Activated T-cell treated with anti-CD3 and anti-CD28 coated beads, Interleukin-2, amount 50 U/mL, for 72 hours (primary cell): ENCODE data around the gene ITGB6. TPM values are rescaled to one million over a fixed set of nuclear protein-coding genes. Genes with fewer than 3 reads are reported as not detected.

Experiments
- ATAC-seq, 2 donors: fragments of 150-1000 bp; cut with Tn5 transposase; replicated peaks in 1 of 2; 2 replicates each; pipeline ENCODE4 v1.10.0; 2021; ENCODE audit warnings: moderate library complexity in 2 of 2, mild to moderate bottlenecking in 1 of 2
- DNase-seq, 2 donors: peaks; one replicate each; pipeline ENCODE4 v3.0.0; 2021 to 2022; ENCODE audit warnings: mixed read lengths in 1 of 2
- H3K27ac Mint-ChIP-seq: one replicate; pipeline ENCODE4 v1.8.0; 2022; ENCODE audit warnings: mild to moderate bottlenecking, moderate library complexity, mixed read lengths
- H3K27me3 Mint-ChIP-seq: one replicate; pipeline ENCODE4 v1.8.0; 2022; ENCODE audit warnings: low read depth, mixed read lengths
- H3K36me3 Mint-ChIP-seq, 2 donors: one replicate each; pipeline ENCODE4 v1.8.0; 2022; ENCODE audit warnings: mixed read lengths in 2 of 2, mild to moderate bottlenecking in 1 of 2; ENCODE audit not compliant: insufficient read depth in 2 of 2
- H3K4me1 Mint-ChIP-seq: one replicate; pipeline ENCODE4 v1.8.0; 2022; ENCODE audit warnings: low read depth, mixed read lengths
- H3K4me3 Mint-ChIP-seq, 2 donors: one replicate each; pipeline ENCODE4 v1.8.0; 2022; ENCODE audit warnings: mild to moderate bottlenecking in 2 of 2, mixed read lengths in 2 of 2, moderate library complexity in 2 of 2
- H3K9me3 Mint-ChIP-seq, 2 donors: one replicate each; pipeline ENCODE4 v1.8.0; 2022; ENCODE audit warnings: mixed read lengths in 2 of 2
- total RNA-seq, 2 donors: library from RNA; stranded (reverse); gene quantifications; one replicate each; pipeline ENCODE4 v1.2.3, GENCODE V29; 2022

The ITGB6 gene
- total RNA-seq, 2 donors from 2014 or later, result not detected

- no peak overlapping the region for H3K4me3 Mint-ChIP-seq
Observed at GRCh38 chr2:160053946-160054345, 146.1 kb downstream of the ITGB6 start.

GRCh38 chr2:160052531-160052930 is 147.5 kb downstream of the ITGB6 start:
- Mint-ChIP-seq H3K27me3 (peaks cover 36% of the 10 kb centered on the region), H3K4me1 (no peaks in the 10 kb centered on the region), H3K4me3 (peak overlapping the region in 1 of 2 donors; percentile 31), H3K9me3 (no peaks in the 10 kb centered on the region), H3K36me3 (no peaks in the 10 kb centered on the region), H3K27ac (peak overlapping the region; percentile 82)
- DNase-seq, result peak in 1 of 2 donors; percentile 5
- ATAC-seq, result peak; percentile 50 to 72

More at GRCh38 chr2:160053946-160054345, 146.1 kb downstream of the ITGB6 start:
- ATAC-seq (no peak), DNase-seq (no peak)
- H3K27ac Mint-ChIP-seq, result no peak overlapping the region
- no peaks in the 10 kb centered on the region for H3K4me1 Mint-ChIP-seq
- peaks cover 47% of the 10 kb centered on the region for H3K27me3 Mint-ChIP-seq
- H3K9me3 Mint-ChIP-seq, result no peaks in the 10 kb centered on the region
- H3K36me3 Mint-ChIP-seq, result no peaks in the 10 kb centered on the region

DNA sequence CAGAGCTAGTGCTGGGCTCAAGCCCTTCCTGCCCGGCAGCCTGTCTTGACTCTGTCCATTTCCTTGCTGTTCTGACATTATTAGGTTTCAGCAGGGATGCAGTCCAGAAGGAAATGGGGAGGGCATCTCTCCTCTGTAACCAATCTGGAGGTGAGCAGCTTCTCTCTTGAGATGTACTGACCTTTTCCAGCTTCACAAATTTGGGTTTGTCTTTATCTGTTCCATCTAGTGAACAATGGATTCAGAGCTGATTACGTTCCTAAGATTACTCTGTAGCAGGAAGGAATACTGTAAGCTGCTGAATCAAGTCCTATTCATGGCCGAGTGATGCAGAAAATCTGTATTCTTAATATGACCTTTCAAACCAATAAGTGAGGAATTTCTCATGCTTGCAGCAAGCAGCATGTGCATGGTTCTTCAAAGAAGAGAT is 148.7 kb downstream of the ITGB6 start:
- Mint-ChIP-seq H3K27me3 (peaks cover 33% of the 10 kb centered on the region), H3K27ac (no peak overlapping the region), H3K4me1 (no peaks in the 10 kb centered on the region), H3K4me3 (no peak overlapping the region), H3K9me3 (no peaks in the 10 kb centered on the region), H3K36me3 (no peaks in the 10 kb centered on the region)
- ATAC-seq (no peak), DNase-seq (no peak)

- no peak overlapping the region for H3K4me3 Mint-ChIP-seq
- H3K9me3 Mint-ChIP-seq, result no peaks in the 10 kb centered on the region
- H3K36me3 Mint-ChIP-seq, result no peaks in the 10 kb centered on the region
- no peak overlapping the region for H3K27ac Mint-ChIP-seq
- ATAC-seq (no peak), DNase-seq (no peak)
- peaks cover 30% of the 10 kb centered on the region for H3K27me3 Mint-ChIP-seq
- no peaks in the 10 kb centered on the region for H3K4me1 Mint-ChIP-seq
Observed at GRCh38 chr2:160050147-160050546, 149.9 kb downstream of the ITGB6 start.

Other genes starting within 250 kb of the ITGB6 start
- not detected for gene PLA2R1, start 137.7 kb downstream of the ITGB6 start, total RNA-seq